T-cell (primary cell): ENCODE data around the gene UHMK1. TPM values are rescaled to one million over a fixed set of nuclear protein-coding genes. Genes with fewer than 3 reads are reported as not detected.

ENCODE experiments used
- ATAC-seq, 4 experiments: fragments of 200-7000 bp in 3 of 4; fragments of 150-1000 bp in 1 of 4; cut with Tn5 transposase; replicated peaks in 1 of 4; 1 replicate in 3 of 4; 2 replicates in 1 of 4; pipeline ENCODE4 v1.10.0; 2021; ENCODE audit warnings: moderate library complexity in 3 of 4, mild to moderate bottlenecking in 2 of 4, moderate number of reproducible peaks in 1 of 4
- CTCF ChIA-PET, 2 donors: fragments of 300-600 bp; sonication (Branson Sonifier 250); formaldehyde crosslinking; loops; one replicate each; lab custom pipeline; 2022; ENCODE audit warnings: antibody characterized with exemption in 2 of 2; lab: Charles Lee
- POLR2A ChIA-PET, 2 donors: fragments of 300-600 bp; sonication (Branson Sonifier 250); formaldehyde crosslinking; loops; one replicate each; lab custom pipeline; 2022; ENCODE audit warnings: antibody characterized with exemption in 2 of 2; lab: Charles Lee
- DNase-seq, 35 experiments: peaks; one replicate each; pipeline versions ENCODE4 v3.0.0 to v3.0.0-alpha.2; 2013 to 2023
- H3K27ac ChIP-seq: one replicate; pipeline ENCODE4 v1.5.1; 2013; ENCODE audit warnings: low read length
- H3K27me3 ChIP-seq, 2 experiments: replicated peaks in 1 of 2; 1 replicate in 1 of 2; 2 replicates in 1 of 2; pipeline versions ENCODE4 v1.6.1 to v1.7.0; 2013; ENCODE audit warnings: low read length in 1 of 2, mixed read lengths in 1 of 2; ENCODE audit not compliant: control insufficient read depth in 2 of 2, insufficient read depth in 2 of 2; ENCODE audit errors: extremely low read depth in 1 of 2
- H3K36me3 ChIP-seq, 2 donors: 1 replicate in 1 of 2; 2 replicates in 1 of 2; pipeline versions ENCODE4 v1.6.1 to v1.7.0; 2013; ENCODE audit warnings: low read length in 1 of 2; ENCODE audit not compliant: control insufficient read depth in 2 of 2, insufficient read depth in 1 of 2; ENCODE audit errors: extremely low read depth in 1 of 2
- H3K4me1 ChIP-seq, 2 experiments: 1 replicate in 1 of 2; 2 replicates in 1 of 2; pipeline versions ENCODE4 v1.6.1 to v1.7.0; 2013; ENCODE audit warnings: low read length in 2 of 2, mixed read lengths in 1 of 2; ENCODE audit not compliant: insufficient read depth in 2 of 2, control insufficient read depth in 1 of 2; ENCODE audit errors: extremely low read depth in 1 of 2
- H3K4me3 ChIP-seq, 2 donors: 1 replicate in 1 of 2; 2 replicates in 1 of 2; pipeline versions ENCODE4 v1.5.1 to v1.7.0; 2013; ENCODE audit warnings: mild to moderate bottlenecking in 2 of 2, low read length in 1 of 2, moderate library complexity in 1 of 2; ENCODE audit not compliant: control insufficient read depth in 1 of 2; ENCODE audit errors: extremely low read depth in 1 of 2
- H3K9me3 ChIP-seq: 2 replicates; pipeline ENCODE4 v1.7.0; 2013
- H3K27ac Mint-ChIP-seq, 2 donors: one replicate each; pipeline ENCODE4 v1.8.0; 2020 to 2021; ENCODE audit warnings: mild to moderate bottlenecking in 2 of 2, mixed read lengths in 2 of 2
- H3K27me3 Mint-ChIP-seq, 2 donors: one replicate each; pipeline ENCODE4 v1.8.0; 2021 to 2022; ENCODE audit warnings: mixed read lengths in 2 of 2
- H3K36me3 Mint-ChIP-seq: one replicate; pipeline ENCODE4 v1.8.0; 2021; ENCODE audit warnings: mixed read lengths
- H3K4me1 Mint-ChIP-seq, 3 donors: one replicate each; pipeline ENCODE4 v1.8.0; 2020 to 2022; ENCODE audit warnings: mixed read lengths in 3 of 3, mild to moderate bottlenecking in 1 of 3
- H3K4me3 Mint-ChIP-seq, 3 donors: one replicate each; pipeline ENCODE4 v1.8.0; 2020 to 2022; ENCODE audit warnings: mild to moderate bottlenecking in 3 of 3, mixed read lengths in 3 of 3, moderate library complexity in 3 of 3
- H3K9me3 Mint-ChIP-seq, 3 donors: one replicate each; pipeline ENCODE4 v1.8.0; 2020 to 2022; ENCODE audit warnings: mixed read lengths in 3 of 3
- WGBS: methylation state at CpG from one replicate; pipeline ENCODE4 v1.1.5; 2013; ENCODE audit warnings: missing lambda C conversion rate; ENCODE audit not compliant: insufficient coverage; 5-methylcytosine and 5-hydroxymethylcytosine counted together
- total RNA-seq, 35 experiments: library from RNA in 6 of 35; stranded (reverse) in 6 of 35; fragments of 120-200 nt in 1 of 35; gene quantifications; one replicate each; pipeline versions ENCODE4 v1.2.1 to v1.2.4 and lab custom pipeline; 2013 to 2026

Gene UHMK1
- total RNA-seq, 5 donors from 2014 or later (not counting 1 experiment from before 2014, with no cell fraction given) = 55.8 to 65.8 (median 60.0) TPM

- ChIA-PET CTCF (no interaction called here), POLR2A (no interaction called here)
- Histone ChIP-seq H3K27me3 (no peaks in the 10 kb centered on the region), H3K4me1 (no peaks in the 10 kb centered on the region), H3K36me3 (no peaks in the 10 kb centered on the region), H3K9me3 (no peaks in the 10 kb centered on the region), H3K4me3 (no peak overlapping the region), H3K27ac (no peak overlapping the region)
- Mint-ChIP-seq H3K36me3 (peaks cover 31% of the 10 kb centered on the region), H3K4me3 (no peak overlapping the region), H3K27ac (no peak overlapping the region), H3K9me3 (no peaks in the 10 kb centered on the region), H3K4me1 (peaks cover 11 to 18% (median 17%) of the 10 kb centered on the region in 3 donors), H3K27me3 (no peaks in the 10 kb centered on the region)
- no peak for ATAC-seq
- no peak for DNase-seq
- 100% methylated on average over 1 of the region's 1 CpG for WGBS
These were observed 74.1 kb downstream of the UHMK1 start for GRCh38 chr1:162571696-162572095.

DNA sequence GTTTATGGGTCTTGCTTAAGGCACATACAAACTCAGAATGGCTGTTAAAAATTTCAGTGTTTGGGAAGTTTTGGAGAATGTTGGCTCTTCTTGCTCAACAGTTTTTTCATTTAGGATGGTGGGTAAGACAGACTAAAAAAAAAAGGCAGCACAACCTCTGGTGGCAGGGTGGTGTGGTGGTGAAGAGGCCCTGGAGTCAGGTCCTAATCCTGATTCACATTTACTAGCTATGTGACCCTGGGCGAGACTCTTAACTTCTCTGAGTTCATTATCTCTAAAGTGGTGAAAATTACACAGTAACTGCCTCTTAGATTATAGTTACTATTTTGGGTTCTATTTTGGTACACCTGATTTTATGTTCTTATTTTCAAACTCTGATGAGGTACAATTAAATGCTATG, 75.5 kb downstream of the UHMK1 start:
- H3K27ac Mint-ChIP-seq = no peak overlapping the region
- peaks cover 27% of the 10 kb centered on the region for H3K36me3 Mint-ChIP-seq
- no peak for DNase-seq
- no peak overlapping the region for H3K4me3 ChIP-seq
- H3K27ac ChIP-seq = no peak overlapping the region
- H3K36me3 ChIP-seq = no peaks in the 10 kb centered on the region
- H3K9me3 ChIP-seq = no peaks in the 10 kb centered on the region
- H3K4me1 Mint-ChIP-seq = peaks cover 11 to 18% (median 14%) of the 10 kb centered on the region in 3 donors
- WGBS = no CpG with 5 or more reads among the region's 1 CpG
- no peaks in the 10 kb centered on the region for H3K9me3 Mint-ChIP-seq
- no peak overlapping the region for H3K4me3 Mint-ChIP-seq
- CTCF ChIA-PET = interaction anchor here in 1 of 2 donors (0.6 kb wide), 1 partner anchor 50 kb away, joined by 3 read pairs; no protein-coding TSS in a partner anchor
- POLR2A ChIA-PET = no interaction called here
- no peak for ATAC-seq
- no peaks in the 10 kb centered on the region for H3K27me3 ChIP-seq
- H3K27me3 Mint-ChIP-seq = no peaks in the 10 kb centered on the region
- H3K4me1 ChIP-seq = no peaks in the 10 kb centered on the region

DNA sequence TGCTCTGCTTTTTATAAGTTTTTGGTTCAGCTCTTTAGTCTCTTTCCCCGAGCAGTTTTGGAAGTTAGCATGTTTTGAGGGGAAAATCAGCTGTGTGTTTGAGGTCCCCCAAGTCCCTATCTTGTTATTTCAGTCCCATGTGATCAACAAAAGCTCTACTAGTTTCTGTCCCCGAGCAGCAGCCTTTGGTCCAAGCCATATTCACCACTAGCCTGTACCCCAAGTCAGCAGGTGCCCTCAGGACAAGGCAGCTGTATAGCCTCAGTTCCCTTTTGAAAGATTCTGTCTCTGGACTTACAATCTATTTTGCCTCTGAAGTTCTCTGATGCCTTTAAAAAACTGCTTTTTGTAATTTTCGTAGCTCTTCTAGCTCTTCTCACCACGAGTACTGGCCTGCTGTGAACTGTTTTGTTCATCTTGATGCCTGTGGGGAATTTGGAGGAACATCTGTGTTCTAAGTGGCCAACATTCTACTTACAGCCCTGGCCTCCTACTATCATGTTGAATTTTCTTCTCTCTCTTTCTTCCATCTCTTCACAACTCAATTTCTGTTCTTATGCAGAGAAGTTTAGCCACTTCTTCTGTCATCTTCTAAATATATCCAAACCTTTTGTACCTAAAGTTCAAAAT, 80.6 kb downstream of the UHMK1 start:
- no peak overlapping the region for H3K27ac Mint-ChIP-seq
- POLR2A ChIA-PET = no interaction called here

DNA sequence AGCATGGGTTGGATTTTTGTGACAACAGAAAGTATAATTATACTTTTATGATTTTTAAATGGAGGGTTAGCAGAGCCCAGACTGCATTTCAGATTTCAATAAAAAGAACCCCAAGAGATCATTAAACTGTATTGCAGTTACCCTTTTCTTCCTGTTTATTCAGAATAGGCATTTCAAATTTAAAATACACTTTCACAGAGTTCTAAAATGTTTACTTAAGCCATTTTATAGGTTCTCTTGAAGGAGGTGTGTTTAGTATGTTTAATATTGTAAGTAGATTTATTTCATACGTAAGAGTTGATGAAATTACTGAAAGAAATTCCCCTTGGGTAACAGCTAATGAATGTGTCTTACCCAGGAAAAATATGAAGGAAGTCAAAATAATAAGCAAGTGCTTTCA, 81.3 kb downstream of the UHMK1 start:
- Histone ChIP-seq H3K9me3 (no peaks in the 10 kb centered on the region), H3K27ac (no peak overlapping the region), H3K36me3 (peaks cover 0 to 12% of the 10 kb centered on the region in 2 donors), H3K4me3 (no peak overlapping the region), H3K4me1 (no peaks in the 10 kb centered on the region), H3K27me3 (no peaks in the 10 kb centered on the region)
- Mint-ChIP-seq H3K4me3 (no peak overlapping the region), H3K27me3 (no peaks in the 10 kb centered on the region), H3K9me3 (no peaks in the 10 kb centered on the region), H3K36me3 (peaks cover 34% of the 10 kb centered on the region), H3K27ac (no peak overlapping the region), H3K4me1 (no peaks in the 10 kb centered on the region)
- DNase-seq (no peak), ATAC-seq (no peak)
- 100% methylated on average over 1 of the region's 1 CpG for WGBS
- CTCF ChIA-PET = no interaction called here
- POLR2A ChIA-PET = no interaction called here

More for the DNA sequence above, 80.6 kb downstream of the UHMK1 start:
- no peaks in the 10 kb centered on the region for H3K9me3 Mint-ChIP-seq
- CTCF ChIA-PET = no interaction called here
- H3K4me1 Mint-ChIP-seq = peaks cover 0 to 2% (median 0%) of the 10 kb centered on the region in 3 donors
- H3K36me3 Mint-ChIP-seq = peaks cover 34% of the 10 kb centered on the region
- no peaks in the 10 kb centered on the region for H3K4me1 ChIP-seq
- 100% methylated on average over 1 of the region's 4 CpGs for WGBS
- no peak overlapping the region for H3K27ac ChIP-seq
- H3K27me3 ChIP-seq = no peaks in the 10 kb centered on the region
- ATAC-seq = no peak
- no peak overlapping the region for H3K4me3 Mint-ChIP-seq
- no peak overlapping the region for H3K4me3 ChIP-seq
- no peaks in the 10 kb centered on the region for H3K27me3 Mint-ChIP-seq
- H3K36me3 ChIP-seq = peaks cover 0 to 12% of the 10 kb centered on the region in 2 donors
- no peaks in the 10 kb centered on the region for H3K9me3 ChIP-seq
- DNase-seq = no peak

Other genes with a start within 250 kb of the UHMK1 start
- not detected for gene SPATA46, start 121.0 kb upstream of the UHMK1 start, total RNA-seq
- gene C1orf226, start 116.1 kb upstream of the UHMK1 start, total RNA-seq = under 1 TPM in 3 of 5 donors, not detected in 2; 0.09 to 0.13 (median 0.12) TPM
- gene SH2D1B, start 85.7 kb upstream of the UHMK1 start, total RNA-seq = 1 to 10 TPM in 1 of 5 donors, under 1 TPM in 4; 0.20 to 1.5 (median 0.66) TPM
- gene UAP1, start 63.9 kb downstream of the UHMK1 start, total RNA-seq = 10 to 100 TPM; 16.7 to 39.1 (median 19.2) TPM
- under 1 TPM; 0.28 to 0.67 (median 0.59) TPM for gene DDR2, start 134.6 kb downstream of the UHMK1 start, total RNA-seq